HG03575 (cell line): Measurements from ENCODE around the gene ZBTB49.

ENCODE experiments used
- ATAC-seq: cut with Tn5 transposase; IDR thresholded peaks from one replicate; pipeline ENCODE4 v1.9.1; 2021; ENCODE audit not compliant: unreplicated experiment, insufficient number of reproducible peaks, low FRiP score; ENCODE audit errors: extremely low read depth

The ZBTB49 gene

DNA sequence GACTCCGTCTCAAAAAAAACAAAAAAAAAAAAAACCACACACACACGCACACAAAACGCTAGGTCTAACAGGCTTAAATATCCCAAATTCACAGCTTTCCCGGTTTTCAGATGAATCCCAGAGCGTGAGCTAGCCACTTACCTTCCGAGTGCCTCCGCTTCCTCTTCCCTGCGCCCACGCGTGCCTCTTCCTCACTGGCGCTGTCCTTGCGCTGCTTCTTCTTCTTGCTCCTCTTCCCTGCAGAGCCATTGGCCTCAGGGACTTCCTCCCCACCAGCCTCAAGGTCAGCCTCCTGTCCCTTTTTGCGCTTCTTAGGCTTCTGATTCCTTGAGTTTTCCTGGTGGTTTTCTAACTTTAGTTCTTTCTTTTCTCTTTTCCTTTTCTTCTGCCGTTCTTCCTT, 15.8 kb upstream of the ZBTB49 start:
- no peak for ATAC-seq

DNA sequence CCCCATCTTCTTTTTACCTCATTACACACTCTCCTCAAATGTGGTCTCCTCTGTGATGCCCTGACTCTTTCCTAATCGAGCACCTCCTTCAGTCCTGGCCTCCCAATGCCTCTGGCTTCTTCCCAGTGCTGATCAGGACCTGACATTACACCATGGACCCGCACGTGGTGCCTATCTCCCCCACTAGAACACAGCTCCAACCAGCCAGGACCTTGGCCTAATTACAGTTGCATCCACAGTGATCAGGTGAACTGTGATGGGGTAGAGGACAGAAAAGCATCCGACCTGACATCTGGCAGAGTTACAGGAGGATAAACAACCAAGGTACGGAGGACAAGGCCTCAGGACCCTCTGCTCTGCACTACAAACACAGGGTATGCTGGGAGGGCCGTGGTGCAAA, 12.5 kb upstream of the ZBTB49 start:
- ATAC-seq, result no peak

DNA sequence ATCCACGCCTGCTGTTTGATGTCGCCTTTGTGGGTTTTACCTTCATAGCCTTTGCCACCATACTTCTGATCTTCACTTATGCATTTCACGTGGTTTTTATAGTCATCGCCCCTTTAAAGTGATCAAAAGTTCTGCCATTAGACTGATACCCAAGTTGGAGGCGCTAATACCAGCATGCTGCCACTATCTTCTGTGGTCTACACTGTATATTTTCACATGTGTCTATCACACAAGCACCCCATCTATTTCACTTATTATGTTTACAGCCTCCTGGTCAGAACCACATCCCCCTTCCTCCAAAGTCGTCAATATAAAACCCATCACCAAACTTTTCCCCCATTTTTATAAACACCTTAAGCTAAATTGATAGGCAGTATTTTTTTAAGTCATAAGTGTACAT, 8.3 kb upstream of the ZBTB49 start:
- ATAC-seq, result no peak

DNA sequence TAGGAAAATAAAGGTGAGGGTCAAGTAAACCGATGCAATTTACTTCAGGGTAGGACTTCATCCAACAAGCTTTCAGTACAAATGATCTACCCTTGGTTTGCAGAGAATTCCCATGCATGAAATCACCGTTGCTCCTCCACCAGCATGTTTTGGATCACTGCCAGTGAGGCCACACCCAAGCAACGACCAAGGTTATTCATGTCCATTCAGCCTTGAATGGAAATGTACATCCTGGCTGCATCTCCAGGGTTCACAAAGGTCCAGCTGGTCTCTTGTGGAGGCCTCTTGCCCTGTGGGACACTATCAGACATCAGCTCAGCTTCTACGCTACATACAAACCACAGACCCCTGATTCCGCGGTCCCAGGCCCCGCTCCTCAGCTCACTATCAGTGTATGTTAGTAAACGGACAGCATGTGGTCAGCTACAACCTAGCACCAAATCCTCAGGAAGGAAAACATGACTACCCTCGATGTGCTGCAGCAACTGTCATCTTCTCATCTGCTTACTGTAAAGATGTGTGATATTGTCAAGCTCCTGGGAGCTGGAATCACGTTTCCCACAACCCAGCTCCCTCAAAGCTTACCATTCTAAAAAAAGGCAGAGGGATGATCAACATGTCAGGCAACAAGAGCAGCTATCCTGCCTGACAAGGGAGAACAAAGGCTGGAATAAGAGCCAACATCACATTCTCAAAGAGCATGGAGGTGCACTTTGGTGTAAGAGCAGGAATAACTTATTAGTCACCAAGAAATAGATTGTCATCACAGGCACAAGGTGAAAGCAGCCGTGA, 5.0 kb upstream of the ZBTB49 start:
- ATAC-seq, result no peak

DNA sequence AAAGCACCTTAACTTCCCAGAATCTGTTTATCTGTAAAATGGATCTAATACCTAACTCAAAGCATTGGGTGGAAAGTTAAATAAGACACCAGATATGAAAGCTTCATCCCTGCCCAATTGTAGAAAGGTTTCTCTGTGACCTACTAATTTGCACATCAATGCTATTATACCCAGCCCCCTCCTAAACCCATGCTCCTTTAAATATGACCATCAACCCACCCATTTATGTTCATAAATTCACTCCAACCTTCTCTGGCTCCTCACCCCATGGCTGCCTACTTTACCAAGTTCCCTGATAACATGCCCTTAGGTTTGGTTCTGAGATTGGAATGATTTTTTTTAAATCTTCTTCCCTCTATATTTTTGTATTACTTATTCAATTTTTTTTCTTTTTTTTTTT, 2.0 kb upstream of the ZBTB49 start:
- no peak for ATAC-seq

- ATAC-seq, result no peak
Observed at GRCh38 chr4:4289055-4289454, 996 bp upstream of the ZBTB49 start.

DNA sequence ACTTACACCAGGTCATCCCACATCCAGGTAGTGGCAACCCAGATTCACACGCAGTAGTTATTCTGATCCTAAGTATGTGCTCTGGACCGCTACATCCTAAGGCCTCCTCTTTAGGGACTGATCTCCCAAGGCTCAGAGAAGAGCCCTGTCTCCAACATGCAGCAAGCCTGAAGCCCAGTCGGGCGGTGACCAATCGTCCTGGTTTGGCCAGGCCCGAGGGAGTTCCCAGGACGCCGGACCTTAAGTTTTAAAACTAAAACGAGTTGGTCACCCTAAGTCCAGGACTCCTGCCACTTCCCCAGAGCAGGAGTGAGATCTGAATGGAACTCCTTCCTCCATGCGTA, 482 bp upstream of the ZBTB49 start:
- no peak for ATAC-seq

GRCh38 chr4:4293279-4293678, 3.2 kb downstream of the ZBTB49 start:
- ATAC-seq, result no peak

DNA sequence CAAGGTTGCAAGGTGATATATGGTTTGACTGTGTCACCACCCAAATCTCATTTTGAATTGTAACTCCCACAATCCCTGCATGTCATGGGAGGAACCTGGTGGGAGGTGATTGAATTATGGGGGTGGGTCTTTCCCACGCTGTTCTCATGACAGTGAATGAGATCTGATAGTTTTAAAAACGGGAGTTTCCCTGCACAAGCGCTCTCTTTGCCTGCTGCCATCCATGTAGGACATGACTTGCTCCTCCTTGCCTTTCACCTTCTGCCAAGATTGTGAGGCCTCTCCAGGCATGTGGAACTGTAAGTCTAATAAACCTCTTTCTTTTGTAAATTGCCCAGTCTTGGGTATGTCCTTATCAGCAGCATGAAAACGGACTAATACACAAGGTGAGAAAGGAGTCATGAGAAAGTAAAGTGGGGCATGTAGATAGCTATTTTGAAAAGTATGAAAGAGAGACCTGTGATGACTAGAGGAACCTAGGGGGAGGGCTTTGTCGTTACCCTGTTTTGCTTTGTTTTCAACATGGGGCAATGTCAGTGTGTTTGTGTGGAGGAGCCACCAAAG, 6.3 kb downstream of the ZBTB49 start:
- no peak for ATAC-seq

GRCh38 chr4:4299006-4299405, 9.0 kb downstream of the ZBTB49 start:
- no peak for ATAC-seq

GRCh38 chr4:4302001-4302400, 11.9 kb downstream of the ZBTB49 start:
- ATAC-seq, result no peak

DNA sequence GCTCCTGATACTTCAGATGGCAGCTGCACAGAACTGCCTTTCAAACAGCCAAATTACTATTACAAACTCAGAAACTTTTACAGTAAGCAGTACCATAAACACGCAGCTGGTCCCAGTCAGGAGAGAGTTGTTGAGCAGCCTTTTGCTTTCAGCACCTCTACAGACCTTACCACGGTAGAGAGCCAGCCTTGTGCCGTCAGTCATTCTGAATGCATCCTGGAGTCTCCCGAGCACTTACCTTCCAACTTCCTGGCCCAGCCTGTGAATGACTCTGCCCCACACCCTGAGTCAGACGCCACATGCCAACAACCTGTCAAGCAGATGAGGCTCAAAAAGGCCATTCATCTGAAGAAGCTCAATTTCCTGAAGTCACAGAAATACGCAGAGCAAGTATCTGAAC, 12.4 kb downstream of the ZBTB49 start:
- ATAC-seq, result no peak

- ATAC-seq, result no peak
Observed at GRCh38 chr4:4306920-4307319, 16.9 kb downstream of the ZBTB49 start.

- no peak for ATAC-seq
Observed at GRCh38 chr4:4308800-4309441, 18.9 kb downstream of the ZBTB49 start.

GRCh38 chr4:4311193-4311592, 21.1 kb downstream of the ZBTB49 start:
- no peak for ATAC-seq

DNA sequence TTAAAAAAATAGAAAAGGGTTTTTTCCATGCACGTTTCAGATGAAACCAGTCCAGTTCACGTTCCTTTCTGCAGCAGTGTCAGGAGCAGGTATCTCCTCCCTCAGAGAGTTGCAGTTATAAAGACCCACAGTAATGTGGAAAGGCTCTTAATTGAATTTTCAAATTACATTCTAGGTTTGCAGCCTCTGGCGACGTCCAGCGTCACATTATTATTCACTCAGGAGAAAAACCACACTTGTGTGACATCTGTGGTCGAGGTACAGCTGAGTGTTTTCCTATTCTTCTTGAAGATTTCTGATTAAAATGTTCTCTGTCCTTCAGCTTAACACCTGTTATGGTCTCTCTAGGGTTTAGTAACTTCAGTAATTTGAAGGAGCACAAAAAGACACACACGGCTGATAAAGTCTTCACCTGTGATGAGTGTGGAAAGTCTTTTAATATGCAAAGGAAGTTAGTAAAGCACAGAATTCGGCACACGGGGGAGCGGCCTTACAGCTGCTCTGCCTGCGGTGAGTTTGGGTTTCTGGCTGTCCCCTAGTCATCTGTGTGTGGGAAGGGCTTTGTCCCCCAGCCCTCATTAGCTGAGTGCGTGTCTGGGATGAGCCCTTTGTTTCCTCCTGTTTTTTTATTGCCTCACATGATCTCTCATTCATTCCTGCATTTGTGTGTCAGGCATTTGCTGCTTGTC, 25.6 kb downstream of the ZBTB49 start:
- ATAC-seq, result no peak

DNA sequence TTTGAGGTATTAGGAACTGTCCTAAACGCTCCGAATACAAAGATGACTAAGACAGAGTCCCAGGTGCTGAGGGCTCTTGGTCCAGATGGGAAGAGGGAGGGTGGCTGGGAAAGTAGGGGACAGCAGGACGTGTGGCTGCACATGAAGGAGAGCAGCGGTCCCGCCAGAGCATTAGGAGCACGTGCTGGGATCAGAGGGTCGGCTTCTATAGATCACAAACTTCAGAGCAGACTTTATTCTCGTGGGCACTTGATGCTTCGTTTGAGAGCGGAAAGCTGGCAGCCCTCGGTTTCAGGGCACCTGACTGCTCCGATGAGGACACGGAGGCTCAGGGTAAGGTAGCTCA, 26.1 kb downstream of the ZBTB49 start:
- ATAC-seq, result no peak

- ATAC-seq, result no peak
Observed at GRCh38 chr4:4317496-4318232, 27.6 kb downstream of the ZBTB49 start.

GRCh38 chr4:4320528-4320927, 30.5 kb downstream of the ZBTB49 start:
- no peak for ATAC-seq
